Kidney glomerular epithelial cell (primary cell): Measurements from ENCODE around the gene FOXF2.
"Not testable (repeated sequence)": the region's sequence is repeated elsewhere in the genome, so short reads cannot be mapped to it uniquely, and the experiment has no call there.

Source experiments
- DNase-seq: peaks from one replicate; lab custom pipeline; 2025; lab: John Stamatoyannopoulos, UW

FOXF2 gene

GRCh38 chr6:1389369-1390132, at the start of gene FOXF2:
Gene FOXF2, plus strand, starts transcription at chr6:1389576. Its CDS starts 372 bp downstream, at chr6:1389948.
- no peak for DNase-seq

GRCh38 chr6:1346101-1346500, 43.3 kb upstream of the FOXF2 start:
- DNase-seq, result no peak

GRCh38 chr6:1346558-1347091, 42.8 kb upstream of the FOXF2 start:
- no peak for DNase-seq

- no peak for DNase-seq
These were observed 42.2 kb upstream of the FOXF2 start for GRCh38 chr6:1347161-1347560.

- no peak for DNase-seq
These were observed 40.7 kb upstream of the FOXF2 start for GRCh38 chr6:1348675-1349074.

GRCh38 chr6:1349655-1350054, 39.7 kb upstream of the FOXF2 start:
- no peak for DNase-seq

- DNase-seq, result no peak
These were observed 37.9 kb upstream of the FOXF2 start for GRCh38 chr6:1351381-1352008.

- not testable (repeated sequence) for DNase-seq
These were observed 34.3 kb upstream of the FOXF2 start for GRCh38 chr6:1355068-1355467.

GRCh38 chr6:1361717-1362116, 27.7 kb upstream of the FOXF2 start:
- DNase-seq, result not testable (repeated sequence)

GRCh38 chr6:1362643-1363042, 26.7 kb upstream of the FOXF2 start:
- no peak for DNase-seq

- DNase-seq, result no peak
These were observed 26.1 kb upstream of the FOXF2 start for GRCh38 chr6:1363298-1363697.

GRCh38 chr6:1363729-1364572, 25.4 kb upstream of the FOXF2 start:
- peak; percentile 55 for DNase-seq

- no peak for DNase-seq
These were observed 24.6 kb upstream of the FOXF2 start for GRCh38 chr6:1364791-1365190.

- no peak for DNase-seq
These were observed 23.7 kb upstream of the FOXF2 start for GRCh38 chr6:1365686-1366085.

GRCh38 chr6:1367771-1368170, 21.6 kb upstream of the FOXF2 start:
- DNase-seq, result no peak

GRCh38 chr6:1368940-1369339, 20.4 kb upstream of the FOXF2 start:
- no peak for DNase-seq

- DNase-seq, result not testable (repeated sequence)
These were observed 19.7 kb upstream of the FOXF2 start for GRCh38 chr6:1369695-1370094.

GRCh38 chr6:1371933-1372332, 17.4 kb upstream of the FOXF2 start:
- DNase-seq, result no peak

GRCh38 chr6:1372690-1373089, 16.7 kb upstream of the FOXF2 start:
- DNase-seq, result no peak

- no peak for DNase-seq
These were observed 12.7 kb upstream of the FOXF2 start for GRCh38 chr6:1376653-1377052.

GRCh38 chr6:1377526-1377925, 11.8 kb upstream of the FOXF2 start:
- no peak for DNase-seq
